GM19463 (cell line): ENCODE measurements around the gene GLRX3.
A peak's percentile ranks its signal among the peaks of the same experiment; 100 is the strongest.
"Not testable (repeated sequence)": the region's sequence is repeated elsewhere in the genome, so short reads cannot be mapped to it uniquely, and the experiment has no call there.

Experiments
- ATAC-seq: cut with Tn5 transposase; IDR thresholded peaks from one replicate; pipeline ENCODE4 v1.9.1; 2021; ENCODE audit warnings: mild to moderate bottlenecking, moderate library complexity; ENCODE audit not compliant: unreplicated experiment

Gene GLRX3

DNA sequence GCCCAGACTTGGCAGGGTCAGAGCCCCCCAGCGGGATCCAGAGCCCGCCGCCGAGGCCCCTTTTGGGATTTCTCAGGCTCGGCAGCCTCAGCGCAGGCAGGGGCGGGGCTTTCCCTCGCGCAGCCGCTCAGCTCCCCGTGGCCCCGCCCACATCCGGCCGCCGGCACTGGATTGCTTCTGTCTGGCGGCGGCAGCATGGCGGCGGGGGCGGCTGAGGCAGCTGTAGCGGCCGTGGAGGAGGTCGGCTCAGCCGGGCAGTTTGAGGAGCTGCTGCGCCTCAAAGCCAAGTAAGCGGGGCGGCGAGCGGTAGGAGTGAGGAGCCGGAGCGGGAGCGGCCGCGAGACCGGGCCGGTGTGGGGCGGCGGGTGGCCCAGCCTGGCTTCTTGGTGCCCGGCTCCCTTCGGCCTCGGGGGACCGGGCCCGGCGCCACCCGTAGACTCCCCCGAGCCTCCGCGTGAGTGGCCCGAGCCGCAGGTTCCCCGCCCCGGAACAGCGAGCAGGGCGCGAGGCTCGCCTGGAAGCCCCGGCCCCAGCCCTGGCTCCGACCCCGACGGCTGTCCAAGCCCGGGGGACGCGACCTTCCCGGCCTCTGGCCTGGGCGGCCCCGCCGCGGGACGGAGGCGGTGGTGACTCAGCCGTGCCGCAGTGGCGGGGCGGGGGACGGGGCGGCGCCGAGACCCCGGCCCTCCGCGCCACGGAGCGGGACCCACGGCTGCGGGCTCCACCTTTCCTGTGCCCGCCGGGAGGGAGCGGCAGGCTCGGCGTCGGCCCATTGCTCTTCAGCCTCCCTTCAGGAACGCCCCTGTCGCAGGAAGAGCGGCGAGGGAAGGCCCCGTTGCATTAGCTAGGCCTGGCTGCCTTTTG is at the start of gene GLRX3:
Gene GLRX3 (plus strand): TSS at position 166 of the 864 bp plus-strand sequence. CDS start 30 bp downstream, at position 196.
- peak; percentile 80 for ATAC-seq

DNA sequence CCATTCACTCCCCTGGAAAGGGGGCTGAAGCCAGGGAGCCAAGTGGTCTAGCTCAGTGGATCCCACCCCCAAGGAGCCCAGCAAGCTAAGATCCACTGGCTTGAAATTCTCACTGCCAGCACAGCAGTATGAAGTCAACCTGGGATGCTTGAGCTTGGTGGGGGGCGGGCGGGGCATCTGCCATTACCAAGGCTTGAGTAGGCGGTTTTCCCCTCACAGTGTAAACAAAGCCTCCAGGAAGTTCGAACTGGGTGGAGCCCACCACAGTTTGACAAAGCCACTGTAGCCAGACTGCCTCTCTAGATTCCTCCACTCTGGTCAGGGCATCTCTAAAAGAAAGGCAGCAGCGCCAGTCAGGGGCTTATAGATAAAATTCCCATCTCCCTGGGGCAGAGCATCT is 45.6 kb upstream of the GLRX3 start:
- not testable (repeated sequence) for ATAC-seq

DNA sequence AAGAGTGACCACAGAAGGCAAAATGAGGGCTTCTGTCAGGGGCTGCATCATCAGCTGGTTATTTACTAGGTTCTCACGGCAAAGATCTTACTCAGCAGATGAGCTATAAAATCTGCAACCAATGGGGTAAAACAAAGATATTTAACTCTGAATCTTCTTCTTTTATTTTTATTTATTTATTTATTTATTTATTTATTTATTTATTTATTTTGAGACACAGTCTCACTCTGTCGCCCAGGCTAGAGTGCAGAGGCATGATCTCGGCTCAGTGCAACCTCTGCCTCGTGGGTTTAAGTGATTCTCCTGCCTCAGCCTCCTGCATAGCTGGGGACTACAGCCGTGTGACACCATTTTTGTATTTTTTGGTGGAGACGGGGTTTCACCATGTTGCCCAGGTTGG is 36.8 kb upstream of the GLRX3 start:
- no peak for ATAC-seq

DNA sequence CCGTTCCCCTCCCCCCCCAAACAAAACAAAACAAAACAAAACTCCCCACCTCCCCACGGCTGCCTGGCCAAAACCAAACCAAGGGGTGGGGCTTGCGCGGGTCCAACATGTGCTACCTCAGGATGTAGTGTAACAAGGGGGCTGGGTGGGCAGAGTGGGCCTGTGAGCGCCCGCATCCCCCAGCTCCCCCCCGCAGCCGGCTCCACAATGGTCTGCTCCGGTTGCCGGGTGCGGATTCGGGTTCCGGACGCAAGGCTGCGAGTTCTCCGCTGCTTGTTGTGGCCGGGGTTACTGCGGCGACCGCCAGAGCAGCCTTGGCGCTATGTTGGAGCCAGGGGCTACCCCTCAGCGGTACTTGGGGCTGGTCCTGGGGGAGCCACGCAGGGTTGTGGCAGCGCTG is 30.5 kb upstream of the GLRX3 start:
- no peak for ATAC-seq

DNA sequence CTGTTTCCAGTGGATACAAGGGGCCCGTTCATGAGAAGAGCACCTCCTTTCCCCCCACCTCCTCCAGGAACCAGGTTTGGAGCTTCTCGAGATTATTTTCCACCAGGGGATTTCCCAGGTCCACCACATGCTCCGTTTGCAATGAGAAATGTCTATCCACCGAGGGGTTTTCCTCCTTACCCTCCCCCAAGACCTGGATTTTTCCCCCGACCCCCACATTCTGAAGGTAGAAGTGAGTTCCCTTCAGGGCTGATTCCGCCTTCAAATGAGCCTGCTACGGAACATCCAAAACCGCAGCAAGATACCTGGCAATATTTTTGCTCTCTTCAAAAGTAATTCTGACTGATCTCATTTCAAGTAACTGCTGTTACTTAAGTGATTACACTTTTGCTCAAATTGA is 28.0 kb upstream of the GLRX3 start:
- ATAC-seq: not testable (repeated sequence)

DNA sequence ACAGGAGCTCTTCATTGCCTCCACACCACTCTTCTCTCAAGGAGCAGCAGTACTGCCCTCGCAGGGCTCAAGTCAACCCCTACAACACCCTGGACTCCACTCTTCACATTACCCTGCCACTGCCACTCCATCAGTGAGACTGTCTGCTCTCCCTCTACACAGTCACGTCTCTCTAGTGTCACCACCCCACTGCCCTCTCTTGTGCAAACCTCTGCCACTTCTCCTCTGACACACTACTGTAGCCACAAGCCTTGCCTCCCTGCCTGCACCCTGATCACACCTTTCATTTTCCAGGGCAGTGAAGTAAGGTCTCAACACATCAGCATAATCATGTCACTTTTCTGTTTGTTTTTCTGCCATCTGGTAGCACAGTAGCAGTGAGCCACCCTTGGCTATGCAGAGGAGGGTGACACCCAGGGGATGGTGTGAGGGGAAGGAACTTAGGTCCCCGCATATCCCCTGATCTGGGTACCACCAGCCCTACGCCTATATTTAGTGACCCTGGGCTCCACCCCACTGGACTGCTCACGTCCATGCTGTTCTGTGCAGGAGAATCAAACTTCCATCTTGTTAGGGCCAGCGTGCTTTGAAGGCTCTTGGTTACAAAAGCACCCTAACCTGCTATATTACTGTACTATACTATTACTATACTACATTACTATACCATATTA is 27.1 kb upstream of the GLRX3 start:
- ATAC-seq: no peak

DNA sequence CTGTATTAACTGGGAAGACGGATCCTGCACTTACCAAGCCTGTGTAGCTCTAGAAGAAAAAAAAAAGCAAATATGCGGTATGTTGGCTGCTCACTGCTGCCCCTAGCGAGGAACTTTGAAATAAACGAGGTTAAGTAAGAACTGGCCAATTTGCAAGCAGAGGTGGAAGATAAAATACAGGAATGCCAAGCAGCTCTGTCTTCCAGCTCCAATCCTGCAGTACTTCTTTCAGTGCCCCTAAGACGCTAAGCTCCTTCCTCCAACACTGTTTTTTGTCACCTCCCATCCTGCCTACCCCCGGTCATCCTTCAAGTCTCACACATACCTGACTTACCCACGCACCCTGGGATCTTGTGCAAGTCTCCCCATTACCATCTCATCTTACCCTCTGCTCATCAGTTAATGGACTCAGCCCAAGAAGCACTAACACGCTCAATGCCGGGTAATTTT is 26.4 kb upstream of the GLRX3 start:
- ATAC-seq: no peak

DNA sequence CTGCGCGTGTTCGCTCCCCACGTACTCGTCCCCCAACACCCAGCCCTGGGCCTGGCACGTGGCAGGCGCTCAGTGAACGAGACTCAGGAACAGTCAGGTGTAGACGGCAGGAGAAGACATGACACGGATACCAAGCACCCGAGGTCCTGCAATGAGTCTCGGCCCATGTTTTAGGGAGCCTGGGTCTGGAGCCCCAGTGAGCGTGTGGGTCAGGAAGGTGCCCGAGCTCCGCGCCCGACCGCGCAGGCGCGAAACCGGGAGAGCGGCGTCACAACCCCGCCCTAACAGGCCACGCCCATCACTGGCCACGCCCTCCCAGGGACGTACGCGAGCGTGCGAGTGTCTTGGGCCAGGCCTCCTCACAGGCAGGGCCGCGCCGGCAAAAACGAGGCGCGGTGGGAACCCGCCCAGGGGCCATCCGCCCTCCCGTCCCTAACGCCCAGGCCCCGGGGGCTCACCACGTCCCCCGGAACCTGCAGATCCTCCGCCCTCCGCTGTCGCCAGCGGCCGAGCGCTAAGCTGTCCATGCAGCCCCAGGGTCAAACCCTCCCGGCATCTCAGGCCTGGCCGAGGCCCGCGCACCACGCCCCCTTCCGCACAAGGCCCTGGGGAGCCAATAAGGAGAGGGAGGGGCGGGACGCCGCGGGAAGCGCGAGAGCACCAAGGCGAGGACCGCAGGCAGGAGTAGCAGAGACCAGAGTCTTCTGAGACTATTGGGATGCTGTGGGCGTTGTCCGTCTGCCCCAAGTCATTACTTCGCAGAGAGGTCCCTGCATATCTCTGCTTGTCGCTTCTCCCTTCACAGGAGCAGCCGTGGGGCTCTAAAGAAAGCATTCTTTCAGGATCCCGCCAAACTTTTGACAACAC is 25.7 kb upstream of the GLRX3 start, which contains the start of gene C10orf143:
Gene C10orf143 (minus strand): TSS at position 585 of the 867 bp plus-strand sequence. CDS start 58 bp downstream, at position 527.
- ATAC-seq: peak; percentile 78

DNA sequence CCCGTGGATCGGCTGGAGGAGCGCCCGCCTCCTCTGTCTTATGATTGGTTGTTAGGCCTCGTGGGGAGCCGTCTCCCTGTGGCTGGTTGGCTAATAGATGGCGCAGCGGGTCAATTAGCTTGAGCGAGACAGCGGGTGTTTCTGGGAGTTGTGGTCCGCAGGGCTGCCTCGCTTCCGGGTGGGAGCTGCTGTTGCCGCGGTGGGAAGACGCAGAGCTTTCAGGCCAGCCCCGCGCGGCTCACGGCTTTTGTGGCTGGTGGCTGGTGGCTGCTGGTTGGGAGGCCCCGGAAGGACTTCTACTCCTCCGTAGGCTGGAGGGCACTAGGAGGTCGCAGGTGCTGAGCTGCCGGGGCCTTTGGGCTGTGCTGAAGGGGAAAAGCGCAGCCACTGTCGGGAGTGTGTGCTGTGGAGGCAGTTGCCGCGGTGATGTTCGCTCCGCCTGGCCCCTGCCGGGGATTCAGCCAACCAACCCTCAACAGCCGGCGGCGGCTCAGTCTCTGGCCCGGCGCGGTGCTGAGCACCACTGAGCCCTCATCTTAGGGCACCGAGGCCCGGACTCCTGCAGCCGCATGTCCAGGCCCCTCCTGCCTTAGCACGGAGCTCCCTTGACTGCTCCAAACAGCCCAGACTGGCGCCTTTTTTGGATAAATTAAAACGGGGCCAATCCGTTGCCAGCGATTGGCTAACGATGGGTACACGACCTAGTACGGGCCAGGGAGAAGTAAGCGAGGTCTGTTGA is 24.9 kb upstream of the GLRX3 start:
- ATAC-seq: peak; percentile 80

DNA sequence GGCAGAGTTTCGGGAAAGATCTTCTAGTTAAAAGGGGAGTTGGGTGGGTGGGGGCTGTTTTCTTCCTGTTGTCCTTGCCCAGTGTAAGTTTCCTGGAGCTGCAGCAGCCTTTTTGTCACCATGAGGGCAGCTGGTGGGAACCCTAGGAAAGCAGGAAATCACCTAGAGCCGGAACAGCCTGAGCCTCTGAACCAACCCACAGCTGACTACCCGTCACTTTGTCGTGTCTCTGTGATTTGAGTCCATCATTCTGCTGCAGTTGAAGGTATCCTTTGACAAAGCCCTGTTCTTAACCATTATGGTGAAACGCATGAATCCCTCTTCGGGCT is 24.4 kb upstream of the GLRX3 start:
- no peak for ATAC-seq

DNA sequence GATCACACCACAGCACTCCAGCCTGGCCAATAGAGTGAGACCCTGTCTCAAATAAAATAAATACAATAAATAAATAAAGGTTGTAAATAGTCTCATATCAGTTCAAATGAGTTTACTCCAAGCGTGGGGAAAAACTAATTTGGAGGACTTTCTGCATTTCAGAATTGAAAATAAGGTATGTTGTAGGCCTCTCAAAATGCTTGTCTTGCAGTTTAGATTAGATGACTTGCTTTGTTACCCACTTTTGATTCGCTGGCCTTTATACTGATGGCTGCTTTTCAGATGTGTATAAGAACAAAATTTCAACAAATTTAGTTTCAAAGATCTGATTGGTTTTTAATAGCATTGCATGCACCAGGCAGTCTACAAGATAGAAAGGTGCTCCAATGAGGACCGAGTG is 23.4 kb upstream of the GLRX3 start:
- ATAC-seq: no peak

DNA sequence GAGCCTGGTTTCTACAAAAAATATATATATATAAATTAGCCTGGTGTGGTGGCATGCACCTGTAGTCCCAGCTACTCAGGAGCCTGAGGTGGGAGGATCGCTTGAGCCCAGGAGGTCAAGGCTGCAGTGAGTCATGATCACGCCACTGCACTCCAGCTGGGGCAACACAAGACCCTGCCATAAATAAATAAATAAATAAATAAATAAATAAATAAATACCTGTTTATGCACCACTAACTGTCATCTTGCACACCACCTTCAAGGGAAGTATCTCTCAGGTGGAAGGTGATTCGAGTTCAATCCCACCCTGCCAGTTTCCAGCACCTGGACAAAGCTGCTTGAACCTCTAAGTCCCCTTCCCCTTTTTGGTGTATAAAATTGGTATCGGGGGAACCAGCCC is 19.2 kb upstream of the GLRX3 start:
- not testable (repeated sequence) for ATAC-seq

DNA sequence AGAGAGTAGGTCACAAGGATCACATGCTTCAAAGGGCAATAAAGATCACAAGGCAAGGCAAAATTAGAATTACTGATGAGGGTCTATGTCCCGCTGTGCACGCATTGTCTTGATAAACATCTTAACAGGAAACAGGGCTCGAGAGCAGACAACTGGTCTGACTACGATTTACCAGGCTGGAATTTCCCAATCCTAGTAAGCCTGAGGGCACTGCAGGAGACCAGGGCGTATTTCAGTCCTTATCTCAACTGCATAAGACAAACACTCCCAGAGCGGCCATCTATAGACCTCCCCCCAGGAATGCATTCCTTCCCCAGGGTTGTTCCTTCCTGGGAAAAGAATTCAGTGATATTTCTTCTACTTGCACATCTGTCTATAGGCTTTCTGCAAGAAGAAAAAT is 18.7 kb upstream of the GLRX3 start:
- ATAC-seq: not testable (repeated sequence)

DNA sequence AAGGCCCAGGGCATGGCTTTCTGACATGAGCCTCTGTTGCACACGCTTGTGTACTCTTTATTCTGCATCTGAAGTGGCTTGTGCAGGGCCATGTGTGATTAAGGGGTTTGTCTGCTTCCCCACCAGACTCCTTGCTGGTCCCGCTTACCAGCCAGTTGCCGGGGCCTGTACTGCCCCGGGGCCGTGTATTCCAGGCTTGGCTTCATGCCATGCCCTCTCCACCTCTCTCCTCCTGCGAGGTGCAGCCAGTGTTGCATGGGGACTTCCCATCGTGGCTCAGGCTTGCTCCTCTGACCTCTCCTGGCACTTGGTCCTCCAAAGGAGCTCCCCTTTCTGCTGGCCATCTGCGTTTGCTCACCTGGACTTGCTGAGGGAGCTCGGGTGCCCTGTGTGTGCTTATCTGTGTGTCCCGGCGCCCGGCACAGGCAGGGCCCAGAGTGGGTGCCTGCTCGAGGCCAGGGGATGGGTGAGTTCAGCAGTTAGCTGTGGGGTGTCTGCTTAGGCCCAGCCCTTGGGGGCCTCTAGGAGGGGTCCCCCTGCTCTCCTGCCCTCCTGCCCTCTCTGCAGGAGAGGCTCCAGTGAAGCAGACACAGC is 14.6 kb upstream of the GLRX3 start:
- ATAC-seq: no peak

DNA sequence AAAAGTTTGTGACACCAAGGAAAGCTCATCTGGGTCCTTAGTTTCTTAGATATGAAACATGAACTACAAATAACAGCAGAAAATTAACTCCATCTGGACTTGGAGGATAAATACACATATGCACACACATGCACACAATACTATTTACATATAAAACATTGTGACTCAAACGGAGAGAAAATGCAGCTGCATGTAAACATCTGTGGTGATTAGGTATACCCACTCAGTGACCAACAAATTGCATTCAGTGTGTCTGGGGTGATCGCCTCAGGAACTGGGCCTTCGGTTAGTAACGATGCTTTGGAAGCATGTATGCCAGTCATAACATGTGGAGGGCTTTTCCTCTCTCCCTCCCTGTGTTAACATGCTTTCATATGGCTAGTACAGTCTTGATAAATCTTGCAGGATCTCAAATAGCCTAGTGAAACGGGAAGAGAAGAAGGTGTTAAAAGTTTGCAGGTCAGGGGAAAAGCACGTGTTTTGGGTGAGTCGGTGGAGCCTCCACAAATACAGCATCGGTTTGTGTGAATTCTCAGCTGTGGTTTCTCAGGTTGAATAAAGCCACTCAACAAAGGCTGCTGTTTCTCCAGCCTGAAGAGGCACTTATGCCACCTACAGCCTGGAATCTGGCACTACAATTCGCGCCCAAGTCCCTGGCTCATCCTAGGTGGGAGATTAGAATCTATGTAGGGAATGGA is 8.7 kb upstream of the GLRX3 start:
- ATAC-seq: peak; percentile 98

DNA sequence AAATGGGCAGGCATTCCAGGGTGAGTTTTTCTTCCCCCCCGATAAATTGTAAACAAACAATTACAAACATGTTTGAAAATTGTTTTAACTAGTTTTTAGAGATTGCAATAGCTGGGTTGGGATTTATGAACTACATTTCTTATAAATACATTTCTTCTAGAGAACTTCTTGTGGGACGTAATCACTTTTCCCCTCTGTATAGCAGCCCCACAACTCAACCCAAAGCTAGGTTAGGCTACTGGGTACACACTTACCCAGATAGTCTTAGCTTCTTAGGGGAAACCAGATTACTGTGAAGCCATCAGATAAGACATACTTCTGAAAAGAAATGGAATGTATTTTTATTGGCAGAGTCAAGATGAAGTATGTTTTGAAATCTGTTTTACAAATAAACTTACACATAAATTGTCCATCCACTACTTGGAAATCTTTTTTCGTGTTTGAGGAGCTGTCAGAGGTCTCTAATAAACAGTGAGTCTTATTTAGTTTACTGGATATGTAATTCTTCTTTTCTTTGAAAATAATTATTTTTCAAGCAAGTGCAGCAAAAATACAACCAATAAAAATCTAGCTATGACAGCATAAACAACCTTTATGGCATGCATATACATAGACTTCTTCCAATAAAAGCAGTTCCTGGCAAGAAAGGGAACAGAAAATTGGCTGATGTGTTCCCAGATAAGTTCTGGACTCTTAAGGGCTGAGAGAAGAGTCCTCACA is 8.0 kb upstream of the GLRX3 start:
- no peak for ATAC-seq

DNA sequence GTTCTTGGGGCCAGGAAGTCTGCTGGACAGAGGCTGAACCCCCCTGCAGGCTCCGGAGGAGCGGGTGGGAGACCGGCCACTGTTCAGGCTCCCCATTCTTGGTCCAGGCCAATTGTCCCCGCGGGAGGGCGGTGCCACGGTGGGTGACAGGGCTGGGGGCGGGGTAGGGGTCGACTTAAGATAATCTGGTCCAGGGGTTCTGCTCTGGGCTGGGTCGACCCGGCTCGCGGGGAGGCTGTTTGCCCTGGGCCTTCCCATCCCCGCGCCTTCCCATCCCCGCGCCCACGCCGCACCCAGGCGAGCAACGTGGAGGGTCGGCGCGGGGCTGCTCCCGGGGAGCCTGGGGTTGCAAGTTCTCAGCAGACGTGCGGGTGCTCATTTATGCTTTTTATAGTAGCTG is 7.3 kb upstream of the GLRX3 start:
- no peak for ATAC-seq

DNA sequence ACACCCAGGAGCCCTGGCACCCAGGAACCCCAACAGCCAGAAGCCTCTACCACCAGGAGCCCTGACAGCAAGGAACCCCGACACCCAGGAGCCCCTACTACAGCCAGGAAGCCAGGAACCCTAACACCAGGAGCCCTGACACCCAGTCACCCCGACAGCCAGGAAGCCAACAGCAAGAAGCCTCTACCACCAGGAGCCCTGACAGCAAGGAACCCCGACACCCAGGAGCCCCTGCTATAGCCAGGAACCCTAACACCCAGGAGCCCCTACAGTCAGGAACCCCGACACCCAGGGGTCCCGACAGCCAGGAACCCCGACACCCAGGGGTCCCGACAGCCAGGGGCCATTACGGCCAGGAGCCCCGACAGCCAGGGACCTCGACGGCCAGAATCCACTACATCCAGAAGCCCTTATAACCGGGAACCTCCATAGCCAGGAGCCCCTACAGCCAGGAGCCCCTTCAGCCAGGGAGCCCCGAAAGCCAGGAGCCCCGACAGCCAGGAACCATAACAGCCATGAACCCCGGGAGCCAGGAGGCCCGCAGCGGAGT is 440 bp upstream of the GLRX3 start:
- no peak for ATAC-seq

DNA sequence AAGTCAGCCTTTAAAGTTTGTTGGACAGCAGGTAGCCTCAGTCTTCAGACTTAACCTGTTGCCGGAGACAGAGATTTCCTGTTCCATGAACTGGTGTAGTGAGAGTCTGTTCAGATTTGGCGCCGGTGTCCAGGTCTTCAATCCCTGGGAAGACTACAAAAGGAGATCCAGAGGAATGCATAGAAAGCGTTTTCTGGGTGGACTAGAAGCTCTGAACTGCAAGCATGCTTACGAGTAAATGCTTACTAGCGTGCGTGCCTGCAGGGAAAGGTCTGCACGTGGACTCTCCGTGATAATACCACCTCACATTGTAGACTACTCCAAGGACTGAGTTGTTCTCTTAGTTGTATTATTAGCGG is 878 bp downstream of the GLRX3 start:
- no peak for ATAC-seq
